Measurements from ENCODE around the gene CASP3.

DNA sequence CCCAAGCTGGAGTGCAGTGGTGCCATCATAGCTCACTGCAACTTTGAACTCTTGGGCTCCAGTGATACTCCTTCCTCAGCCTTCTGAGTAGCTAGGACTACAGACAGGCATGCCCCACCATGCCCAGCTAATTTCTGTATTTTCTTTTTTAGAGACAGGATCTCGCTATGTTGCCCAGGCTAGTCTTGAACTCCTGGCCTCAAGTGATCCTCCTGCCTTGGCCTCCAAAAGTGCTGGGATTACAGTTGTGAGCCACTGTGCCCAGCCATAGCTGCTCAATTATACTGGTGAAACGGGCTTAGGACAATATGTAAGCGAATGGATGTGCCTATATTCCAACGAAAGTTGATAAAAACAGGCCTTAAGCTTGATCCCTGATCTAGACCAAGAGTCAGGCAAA lies 13.1 kb downstream of the CASP3 start:
- TF ChIP-seq, protein P1, sequence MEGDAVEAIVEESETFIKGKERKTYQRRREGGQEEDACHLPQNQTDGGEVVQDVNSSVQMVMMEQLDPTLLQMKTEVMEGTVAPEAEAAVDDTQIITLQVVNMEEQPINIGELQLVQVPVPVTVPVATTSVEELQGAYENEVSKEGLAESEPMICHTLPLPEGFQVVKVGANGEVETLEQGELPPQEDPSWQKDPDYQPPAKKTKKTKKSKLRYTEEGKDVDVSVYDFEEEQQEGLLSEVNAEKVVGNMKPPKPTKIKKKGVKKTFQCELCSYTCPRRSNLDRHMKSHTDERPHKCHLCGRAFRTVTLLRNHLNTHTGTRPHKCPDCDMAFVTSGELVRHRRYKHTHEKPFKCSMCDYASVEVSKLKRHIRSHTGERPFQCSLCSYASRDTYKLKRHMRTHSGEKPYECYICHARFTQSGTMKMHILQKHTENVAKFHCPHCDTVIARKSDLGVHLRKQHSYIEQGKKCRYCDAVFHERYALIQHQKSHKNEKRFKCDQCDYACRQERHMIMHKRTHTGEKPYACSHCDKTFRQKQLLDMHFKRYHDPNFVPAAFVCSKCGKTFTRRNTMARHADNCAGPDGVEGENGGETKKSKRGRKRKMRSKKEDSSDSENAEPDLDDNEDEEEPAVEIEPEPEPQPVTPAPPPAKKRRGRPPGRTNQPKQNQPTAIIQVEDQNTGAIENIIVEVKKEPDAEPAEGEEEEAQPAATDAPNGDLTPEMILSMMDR (IDR thresholded peaks at IDR 0.05), result no peak
- no peak for TF ChIP-seq POLR2A (IDR thresholded peaks at IDR 0.05)
